Suppressor macrophage treated with lipopolysaccharide for 1 hour (primary cell): ENCODE data around the gene PLPPR1.
"Not testable (repeated sequence)": the region's sequence is repeated elsewhere in the genome, so short reads cannot be mapped to it uniquely, and the experiment has no call there.

Experiments
- DNase-seq, 3 donors: peaks; one replicate each; pipeline ENCODE4 v3.0.0-alpha.2; 2020 to 2022

PLPPR1 gene

DNA sequence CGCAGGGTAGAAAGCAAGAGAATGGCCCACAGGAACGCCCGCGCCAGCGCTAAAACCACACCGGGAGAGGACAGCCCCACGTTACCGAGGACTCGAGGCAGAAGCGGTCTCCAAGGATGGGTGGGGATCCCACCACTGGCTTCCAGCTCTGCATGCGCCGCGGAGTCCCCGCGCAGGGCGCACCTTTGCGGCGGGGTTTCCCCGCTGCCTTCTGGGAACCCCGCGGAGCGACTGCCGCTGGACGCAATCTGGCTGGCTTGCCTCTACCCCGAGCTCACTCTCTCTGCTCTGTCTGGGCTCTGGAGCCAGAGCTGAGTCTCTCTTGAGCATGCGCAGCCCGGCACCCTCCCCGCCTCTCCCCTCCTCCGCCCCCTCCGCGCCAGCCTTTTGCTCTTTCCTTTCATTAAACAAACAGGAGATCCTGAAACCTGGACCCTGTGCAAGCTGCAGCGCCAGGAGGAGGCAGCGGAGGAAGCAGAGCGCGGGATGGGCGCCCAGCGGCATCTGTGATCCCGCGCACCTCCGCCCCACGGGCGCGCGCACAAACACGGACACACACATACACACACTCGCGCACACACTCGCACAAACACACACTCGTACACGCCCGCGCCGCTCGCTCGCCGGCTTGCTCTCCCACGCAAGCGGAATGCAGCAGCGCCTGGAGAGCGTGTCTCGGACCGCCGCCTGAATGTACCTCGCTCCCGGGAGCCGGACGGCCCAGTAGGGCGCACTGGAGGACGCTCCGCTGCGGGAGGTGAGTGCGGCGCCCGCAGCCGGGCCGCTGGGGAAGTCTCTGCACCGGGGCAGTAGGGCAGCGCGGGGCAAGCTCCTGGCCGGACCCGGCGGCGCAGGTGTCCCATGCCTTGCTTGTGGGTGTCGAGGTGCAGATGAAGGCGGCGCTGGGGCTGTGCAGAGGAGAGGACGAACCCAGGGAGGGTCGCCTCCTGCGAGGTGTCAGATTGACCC lies at the start of gene PLPPR1:
Gene PLPPR1, plus strand, starts transcription at position 382 of the 969 bp plus-strand sequence.
- no peak for DNase-seq

DNA sequence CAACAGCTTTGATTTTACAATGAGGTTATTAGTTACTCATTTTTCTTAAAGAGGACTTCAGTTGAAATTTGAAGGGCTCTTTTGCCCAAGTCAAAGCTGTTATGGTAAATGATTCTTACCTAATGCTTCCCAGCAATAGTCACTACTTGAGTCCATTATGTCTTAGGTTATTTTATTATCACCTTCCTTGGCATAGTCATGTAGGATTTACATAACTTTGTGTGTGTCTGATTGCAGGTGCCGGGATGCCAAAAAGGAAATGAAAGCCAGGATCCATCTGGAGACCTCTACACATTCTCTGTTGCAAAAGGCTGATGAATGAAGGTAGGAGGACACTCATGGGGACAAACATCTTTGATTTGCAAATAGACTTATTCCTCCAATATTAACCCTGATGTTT lies 38.8 kb upstream of the PLPPR1 start:
- no peak for DNase-seq

DNA sequence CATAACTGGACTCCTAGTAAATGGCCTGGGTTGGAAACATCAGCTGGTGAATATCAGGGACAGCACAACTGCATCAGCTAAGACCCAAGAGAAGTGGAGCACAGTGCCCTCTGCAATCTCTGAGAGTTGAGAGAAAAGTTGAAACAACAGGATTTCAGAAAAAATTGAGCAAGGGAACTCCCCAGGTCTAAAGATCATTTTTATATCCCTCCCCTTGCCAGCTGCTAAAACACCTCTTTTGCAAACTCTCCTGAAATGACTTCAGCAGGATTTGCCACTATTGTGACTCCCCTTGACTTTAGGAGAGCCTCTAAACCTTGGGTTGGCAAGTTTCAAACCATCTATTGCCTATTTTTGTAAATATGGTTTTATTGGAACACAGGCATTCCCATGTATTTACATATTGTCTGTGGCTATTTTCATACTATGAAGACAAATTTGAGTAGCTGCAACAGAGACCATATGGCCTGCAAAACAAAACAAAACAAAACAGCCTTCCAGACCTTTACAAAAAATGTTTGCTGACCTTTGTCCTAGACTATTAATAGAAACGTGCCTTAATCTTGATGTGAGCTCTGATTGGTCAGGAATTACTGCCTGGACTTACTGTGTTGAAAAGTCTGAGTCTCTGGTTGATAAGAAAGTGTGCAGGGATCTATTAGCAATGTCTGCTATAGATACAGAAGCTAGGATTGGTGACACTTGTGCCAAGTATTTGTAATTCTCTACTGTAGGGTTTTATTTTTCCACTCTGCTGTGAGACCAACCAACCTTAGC lies 37.7 kb upstream of the PLPPR1 start:
- no peak for DNase-seq

DNA sequence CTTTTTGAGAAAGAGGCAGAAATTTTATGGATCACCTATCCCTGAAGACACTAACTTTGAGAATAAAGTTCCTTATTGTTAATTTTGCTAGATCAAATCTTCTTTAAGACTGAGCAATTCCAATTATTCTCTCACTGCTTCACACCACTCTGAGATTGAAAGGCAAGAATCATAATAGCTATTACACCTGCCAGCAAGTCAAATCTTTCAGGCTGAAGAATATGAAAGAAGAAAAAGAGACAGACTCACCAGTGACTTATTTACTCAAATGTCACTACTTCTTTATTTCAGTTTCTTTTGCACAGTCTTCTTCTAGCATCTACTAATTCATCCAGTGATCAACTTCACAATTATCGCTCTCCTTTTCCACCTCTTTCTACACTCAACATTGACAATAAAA lies 35.9 kb upstream of the PLPPR1 start:
- no peak for DNase-seq

DNA sequence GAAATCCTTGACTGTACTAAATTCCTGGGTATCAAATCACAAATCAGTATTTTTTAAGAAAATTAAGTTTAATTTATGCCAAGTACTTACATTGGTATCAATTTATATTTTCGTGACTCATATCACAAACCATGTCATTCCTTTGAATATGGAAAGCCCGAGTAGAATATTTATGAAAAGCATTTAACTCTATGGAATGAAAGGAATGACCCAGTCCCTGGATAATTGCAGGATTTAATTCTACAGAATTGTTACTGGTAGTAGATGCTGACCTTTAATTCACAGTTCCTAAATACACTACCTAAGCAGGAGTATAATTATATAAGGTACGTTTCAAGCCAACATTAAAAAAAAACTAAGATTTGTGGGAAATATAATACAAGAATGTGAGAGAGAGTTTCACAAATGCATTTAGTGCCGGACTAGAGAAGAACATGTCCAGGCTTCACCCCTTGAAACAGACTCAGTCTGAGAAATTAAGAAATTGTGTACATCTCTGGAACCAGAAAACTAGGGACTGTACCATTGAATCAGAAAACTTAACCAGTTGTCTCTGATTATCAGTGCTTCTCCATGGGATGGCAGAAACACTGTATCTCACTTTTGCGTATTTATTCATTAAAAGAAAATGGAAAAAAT lies 28.5 kb upstream of the PLPPR1 start:
- no peak for DNase-seq

DNA sequence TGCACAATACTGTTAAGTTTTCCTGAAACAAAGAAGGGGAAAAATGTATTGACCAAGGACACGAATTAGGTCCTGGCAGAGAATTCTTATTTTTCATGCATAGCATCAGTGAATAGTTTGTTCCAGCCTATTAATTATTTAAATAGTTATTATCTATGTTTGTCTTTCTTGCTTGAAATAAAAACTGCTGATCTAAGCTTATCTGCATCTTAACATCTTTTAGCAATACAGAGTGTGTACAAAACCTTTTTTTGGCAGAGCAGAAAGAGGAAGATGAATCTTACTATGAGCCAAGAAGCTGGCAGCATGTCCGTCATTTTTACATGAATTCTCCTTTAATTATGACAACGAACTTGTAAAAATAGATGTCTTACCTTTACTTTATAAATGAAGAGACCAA lies 23.3 kb upstream of the PLPPR1 start:
- no peak for DNase-seq

DNA sequence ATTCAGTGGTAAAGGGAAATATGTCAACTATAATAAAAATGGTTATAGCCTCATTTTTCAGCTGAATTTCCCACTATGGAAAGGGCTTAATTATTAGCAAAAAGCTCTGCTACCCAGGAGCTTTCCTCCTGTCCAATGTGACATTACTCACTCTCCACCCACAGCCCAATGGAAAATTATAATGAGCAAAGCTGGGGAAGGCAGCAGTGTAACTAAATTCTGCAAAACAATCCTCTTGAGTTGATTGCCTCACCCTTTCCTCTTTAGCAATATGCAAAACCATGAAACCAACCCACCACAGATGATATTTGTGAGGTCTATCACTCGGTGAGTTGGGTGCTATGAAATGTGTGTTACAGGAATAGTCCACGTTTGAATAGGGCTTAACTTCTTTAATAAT lies 14.0 kb upstream of the PLPPR1 start:
- DNase-seq = no peak

DNA sequence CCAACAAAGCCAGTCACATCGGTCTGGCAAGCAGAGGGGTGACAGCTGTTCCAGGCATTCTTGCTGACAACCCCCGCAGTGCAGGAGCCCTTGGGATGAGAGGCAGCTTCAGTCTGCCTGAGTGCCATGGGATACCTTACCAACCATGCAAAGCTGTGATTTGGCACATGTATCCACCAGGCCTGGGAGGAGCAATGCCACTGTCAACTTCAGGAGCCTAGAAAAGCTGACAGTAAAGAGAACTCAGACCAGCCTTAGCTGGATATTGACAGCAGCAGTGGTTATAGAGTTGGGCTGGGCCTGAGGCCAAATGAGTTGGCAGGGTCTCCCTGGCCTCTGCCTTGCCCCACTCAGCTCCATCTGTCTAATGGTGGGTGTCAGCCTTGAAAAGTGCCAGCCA lies 10.1 kb upstream of the PLPPR1 start:
- no peak for DNase-seq

DNA sequence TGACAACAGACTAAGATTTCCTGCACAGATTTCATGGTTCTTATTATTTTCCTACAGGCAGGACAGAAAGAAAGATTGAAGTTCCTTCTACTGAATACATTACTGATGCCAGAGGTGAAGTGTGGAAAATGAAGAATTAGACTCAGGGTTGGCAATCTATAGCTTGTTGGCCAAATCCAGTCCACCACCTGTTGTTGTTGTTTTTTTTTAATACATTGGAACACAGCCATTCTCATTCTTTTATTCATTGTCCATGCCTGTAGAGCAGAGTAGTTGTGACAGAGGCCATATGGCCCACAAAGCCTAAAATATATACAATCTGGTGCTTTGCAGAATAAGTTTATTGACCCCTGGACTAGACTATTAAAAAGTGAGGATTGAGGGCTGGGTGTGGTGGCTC lies 5.8 kb upstream of the PLPPR1 start:
- no peak for DNase-seq

DNA sequence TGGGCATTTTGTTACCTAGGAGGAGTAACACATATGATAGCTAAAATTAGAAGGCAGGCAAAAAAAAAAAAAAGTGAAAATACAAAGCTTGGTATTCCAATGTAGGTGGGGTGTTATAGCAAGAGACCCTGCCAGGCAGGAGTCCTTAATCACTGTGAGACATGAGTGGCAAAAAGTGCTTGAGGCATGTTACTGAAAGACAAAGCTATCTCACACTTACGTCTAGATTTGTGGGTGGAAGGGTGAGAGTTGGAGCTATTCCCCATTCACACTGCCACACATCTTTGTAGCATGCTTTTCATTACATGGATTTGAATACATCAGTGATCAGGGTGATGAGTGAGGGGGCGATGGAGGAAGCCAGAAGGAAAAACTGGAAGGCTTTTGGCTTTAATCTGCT lies 2.6 kb upstream of the PLPPR1 start:
- DNase-seq = no peak

DNA sequence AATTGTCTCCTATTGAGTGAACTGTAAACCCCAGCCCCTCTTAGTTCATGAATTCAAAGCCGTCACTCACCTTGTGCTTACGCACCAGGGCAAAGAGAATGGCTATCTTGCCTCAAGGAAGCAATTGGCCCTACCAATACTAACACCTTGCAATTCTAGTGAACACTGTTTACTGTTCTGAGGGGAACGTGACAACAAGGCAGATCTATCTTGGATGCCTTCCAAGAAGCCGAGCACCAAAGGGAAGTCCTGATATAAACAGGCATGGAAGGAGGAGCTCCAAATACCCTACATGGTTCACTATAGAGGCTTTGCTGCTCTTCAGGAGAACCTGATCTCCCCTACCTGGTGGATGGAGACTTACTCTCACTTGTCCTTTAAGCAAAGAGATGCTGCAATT lies 1.7 kb upstream of the PLPPR1 start:
- no peak for DNase-seq

DNA sequence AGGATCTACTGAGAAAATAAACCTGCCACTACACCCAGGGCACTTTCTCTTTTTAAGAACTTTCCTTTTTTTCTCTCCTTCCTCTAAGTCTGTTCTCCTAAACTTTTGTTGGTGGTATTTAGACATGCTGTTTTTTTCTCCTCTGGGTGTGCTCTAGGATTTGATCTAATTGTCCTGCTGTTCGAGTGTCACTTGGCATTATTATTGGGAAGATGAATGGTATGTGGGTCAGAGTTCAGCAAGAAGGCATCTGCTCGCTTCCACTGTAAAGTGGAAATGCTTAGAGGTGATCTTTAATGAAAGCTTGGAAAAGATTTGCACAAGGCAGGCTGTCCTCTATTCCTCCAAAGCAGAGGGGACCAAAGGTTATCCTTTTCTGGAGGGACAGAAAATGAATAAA lies 1.3 kb upstream of the PLPPR1 start:
- DNase-seq = no peak

DNA sequence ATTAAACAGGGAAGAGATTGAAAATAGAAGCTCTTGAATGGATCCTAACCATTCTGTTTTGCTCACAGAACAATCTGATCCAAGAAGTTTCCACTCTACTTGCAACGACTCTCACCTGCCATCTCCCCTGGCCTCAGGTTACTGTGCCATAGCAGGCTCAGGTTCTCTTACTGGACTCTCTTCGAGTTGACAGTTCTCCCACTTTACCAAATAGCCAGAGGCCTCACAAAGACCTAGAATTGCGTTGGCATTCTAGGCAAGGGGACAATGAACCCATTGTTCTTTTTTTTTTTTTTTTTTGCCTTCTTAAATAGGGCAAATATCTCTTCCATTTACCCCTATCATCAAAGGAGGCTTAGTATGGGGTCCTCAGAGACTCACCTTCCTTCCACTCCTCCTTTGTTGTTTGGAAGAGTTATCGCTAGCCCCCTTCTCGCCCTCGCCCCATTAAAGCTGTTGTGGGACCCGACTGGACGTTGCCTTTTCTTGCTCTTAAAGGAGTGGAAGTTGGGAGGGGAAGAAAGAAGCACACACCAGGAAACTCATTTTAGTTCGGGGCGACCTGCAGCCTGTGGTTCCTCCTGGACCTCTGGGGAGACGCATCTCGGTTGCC lies 688 bp upstream of the PLPPR1 start:
- DNase-seq = no peak

DNA sequence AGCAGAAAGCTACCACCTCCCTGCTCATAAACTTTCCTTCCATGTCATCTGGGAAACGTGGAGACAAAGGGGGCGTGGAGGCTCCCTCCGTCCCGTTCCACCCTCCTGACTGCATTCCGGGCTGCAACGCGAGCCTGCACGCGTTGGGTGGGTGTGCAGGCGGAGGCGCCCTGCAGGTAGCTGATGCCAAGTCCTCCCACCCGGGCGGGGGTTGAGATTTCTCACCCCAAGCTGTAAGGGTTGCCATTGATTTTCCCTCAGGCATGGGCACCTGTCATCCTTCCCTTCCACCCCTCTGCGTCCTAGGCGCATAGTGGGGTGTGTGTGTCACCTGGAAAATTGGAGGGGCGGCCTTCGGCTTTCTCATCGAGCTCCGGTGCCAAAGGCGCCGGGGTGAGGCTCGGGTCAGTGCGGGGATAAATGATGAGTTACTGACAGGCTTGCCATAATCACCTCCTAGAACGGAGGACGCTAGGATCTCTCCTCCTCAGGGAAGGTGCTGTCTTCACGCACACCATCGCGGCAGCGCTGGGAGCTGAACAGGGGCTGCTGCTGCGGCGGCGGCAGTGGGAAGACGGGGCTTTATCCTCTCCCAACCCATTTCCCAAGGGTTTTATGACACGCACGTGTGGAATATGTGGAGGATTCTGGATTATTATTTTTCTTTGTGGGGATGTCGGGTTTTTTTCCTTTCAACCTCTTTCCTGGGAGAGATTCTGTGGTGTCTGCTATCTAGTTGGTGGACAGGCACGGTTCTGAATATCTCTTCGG lies 973 bp downstream of the PLPPR1 start:
- DNase-seq = no peak

DNA sequence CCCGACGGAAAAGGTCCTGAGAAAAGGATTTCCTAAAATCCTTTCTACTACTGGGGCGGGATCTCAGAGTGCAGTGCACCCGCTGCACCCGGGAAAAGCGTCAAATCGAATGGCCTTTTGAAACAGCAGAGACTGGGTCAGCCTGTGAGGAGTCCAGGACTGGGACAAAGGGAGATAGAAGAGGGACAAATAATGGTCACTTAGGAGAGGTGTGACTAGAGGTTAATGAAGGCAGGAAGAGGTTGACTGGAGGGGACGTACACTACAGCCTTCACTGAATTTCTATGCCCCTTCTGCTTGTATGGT lies 1.5 kb downstream of the PLPPR1 start:
- no peak for DNase-seq

DNA sequence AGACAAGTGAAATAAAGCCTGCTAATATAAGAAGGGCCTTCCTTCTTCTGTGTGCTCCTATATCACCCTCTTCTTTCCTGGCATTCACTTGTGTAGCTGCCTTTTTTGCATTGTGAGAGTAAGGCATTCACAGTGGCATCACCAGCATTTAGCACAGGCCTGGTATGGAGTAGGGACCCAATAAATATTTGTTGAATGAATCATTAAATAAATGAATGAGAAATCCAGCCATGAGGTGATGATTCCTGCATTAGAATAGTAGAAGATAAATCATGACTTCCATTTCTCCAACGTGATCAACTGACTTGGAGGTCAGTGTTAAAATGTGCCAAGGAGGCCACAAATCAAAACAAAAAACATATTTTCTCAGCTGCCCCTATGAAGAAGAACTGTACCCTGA lies 3.9 kb downstream of the PLPPR1 start:
- DNase-seq = no peak

DNA sequence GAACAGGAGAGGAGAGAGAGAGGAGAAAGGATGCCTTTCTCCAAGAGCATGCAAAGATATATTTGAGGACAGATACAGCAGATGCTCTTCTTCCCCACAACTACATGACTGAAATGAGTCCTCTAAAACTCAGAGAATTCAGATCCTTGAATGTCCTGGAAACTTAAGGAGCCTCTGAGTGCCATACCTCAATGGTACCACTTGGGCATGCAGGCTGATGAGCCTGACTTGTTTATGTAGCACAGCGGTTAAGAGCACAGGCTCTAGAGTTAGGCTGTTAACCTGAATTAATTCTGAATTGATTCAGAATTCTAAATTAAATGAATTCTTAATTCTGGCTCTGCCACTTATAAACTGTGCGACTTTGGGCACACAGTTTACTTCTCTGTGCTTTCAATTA lies 5.7 kb downstream of the PLPPR1 start:
- DNase-seq = no peak

DNA sequence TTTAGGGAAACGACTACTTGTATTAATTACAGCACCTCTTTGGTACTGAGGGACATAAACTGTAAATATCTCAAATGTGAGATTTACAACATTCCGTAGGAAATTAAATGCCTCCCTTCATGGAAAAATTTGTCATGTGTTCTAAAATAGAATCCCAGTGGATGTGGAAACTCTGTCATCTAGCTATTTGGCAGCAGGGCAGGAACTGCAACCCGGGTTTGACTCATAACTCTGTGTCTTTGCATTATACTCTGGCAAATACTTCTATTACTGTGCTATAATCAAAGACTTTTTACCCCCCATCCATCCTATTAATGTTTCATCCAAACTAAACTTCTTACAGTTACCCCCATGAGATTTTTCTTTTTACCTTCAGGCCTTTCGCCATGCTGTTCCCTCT lies 6.6 kb downstream of the PLPPR1 start:
- DNase-seq = no peak

DNA sequence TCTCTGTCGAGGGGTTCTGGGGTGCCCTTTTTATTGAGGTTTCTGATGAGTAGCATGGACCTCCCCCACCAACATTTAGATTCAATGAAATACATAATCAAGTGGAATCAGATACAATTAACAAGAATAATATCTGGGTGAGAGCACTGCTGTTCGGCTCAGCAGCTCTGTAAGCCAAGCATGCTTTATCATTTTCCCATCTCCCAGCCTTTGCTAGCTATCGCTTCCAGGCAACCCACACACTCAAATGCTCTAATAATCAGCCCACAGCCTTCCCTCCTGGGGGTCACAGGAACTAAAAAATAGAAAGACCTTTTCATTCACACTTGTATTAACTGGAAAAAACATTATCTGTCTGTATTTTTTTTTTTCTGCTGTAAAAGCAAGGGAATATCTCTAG lies 8.9 kb downstream of the PLPPR1 start:
- DNase-seq = no peak

DNA sequence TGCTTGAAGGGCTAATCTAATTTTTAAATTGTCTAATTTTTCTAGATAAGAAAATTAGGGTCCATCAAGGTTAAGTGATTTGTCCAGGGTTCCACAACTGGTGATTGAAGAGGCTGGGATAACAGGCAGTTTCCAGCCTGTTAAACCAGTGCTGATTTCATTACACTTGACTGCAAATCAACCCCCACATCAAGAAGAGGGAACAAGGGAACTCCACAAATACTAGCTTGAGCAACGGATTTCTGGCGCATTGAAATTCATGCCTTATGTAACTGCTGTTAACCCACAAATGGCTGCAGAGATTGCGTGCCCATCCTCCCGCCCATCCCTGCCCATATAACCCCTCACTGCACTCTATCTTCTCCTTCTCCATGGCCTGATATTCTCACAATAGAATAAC lies 10.0 kb downstream of the PLPPR1 start:
- no peak for DNase-seq

DNA sequence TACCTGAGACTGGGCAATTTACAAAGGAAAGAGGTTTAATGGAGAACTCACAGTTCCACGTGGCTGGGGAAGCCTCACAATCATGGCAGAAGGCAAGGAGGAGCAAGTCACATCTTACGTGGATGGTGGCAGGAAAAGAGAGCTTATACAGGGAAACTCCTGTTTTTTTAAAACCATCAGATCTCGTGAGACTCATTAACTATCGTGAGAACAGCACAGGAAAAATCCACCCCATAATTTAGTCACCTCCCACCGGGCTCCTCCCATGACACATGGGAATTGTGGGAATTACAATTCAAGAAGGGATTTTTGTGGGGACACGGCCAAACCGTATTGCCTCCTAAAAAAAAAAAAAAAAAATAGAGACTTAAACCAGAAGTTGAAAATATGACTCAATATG lies 11.1 kb downstream of the PLPPR1 start:
- DNase-seq = not testable (repeated sequence)

DNA sequence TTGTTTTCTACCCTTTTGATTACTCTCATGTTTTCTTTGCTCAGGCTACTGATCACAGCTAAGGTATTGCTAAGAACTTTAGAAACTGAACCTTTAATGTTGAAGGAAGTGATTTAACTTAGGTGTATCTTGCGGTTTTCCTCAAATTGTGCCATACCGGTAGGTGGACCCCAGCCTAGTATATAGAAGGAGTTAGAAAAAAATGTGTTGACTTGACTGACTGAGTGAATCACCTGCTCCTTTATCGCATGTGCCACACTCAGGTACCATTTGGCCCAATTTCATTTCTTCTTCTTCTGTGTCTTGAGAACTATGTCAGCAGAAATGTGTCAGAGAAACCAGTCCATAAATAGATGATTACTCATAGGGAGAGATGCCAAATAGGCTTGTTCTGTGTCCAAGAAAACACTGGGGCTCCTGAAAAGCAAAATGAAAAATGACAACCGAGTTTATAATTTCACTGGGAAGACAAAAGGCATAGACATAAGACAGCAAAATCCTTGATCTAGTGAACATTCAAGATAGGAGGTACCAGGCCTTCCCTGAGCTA lies 19.4 kb downstream of the PLPPR1 start:
- DNase-seq = no peak
